Activated naive CD4-positive, alpha-beta T cell treated with anti-CD3 and anti-CD28 coated beads, Interleukin-2, amount 50 U/mL, for 16 hours (primary cell): ENCODE results near the gene TTC14.

Source experiments
- DNase-seq: peaks from one replicate; pipeline ENCODE4 v3.0.0-alpha.2; 2020

Gene TTC14

GRCh38 chr3:180640987-180641386, 39.0 kb downstream of the TTC14 start:
- no peak for DNase-seq

GRCh38 chr3:180646187-180646790, 44.3 kb downstream of the TTC14 start:
- DNase-seq: no peak

- no peak for DNase-seq
These were observed 54.4 kb downstream of the TTC14 start for GRCh38 chr3:180656406-180656805.

- no peak for DNase-seq
These were observed 55.1 kb downstream of the TTC14 start for GRCh38 chr3:180657094-180657493.
